ENCODE results near the gene EXOC6B.

EXOC6B gene

DNA sequence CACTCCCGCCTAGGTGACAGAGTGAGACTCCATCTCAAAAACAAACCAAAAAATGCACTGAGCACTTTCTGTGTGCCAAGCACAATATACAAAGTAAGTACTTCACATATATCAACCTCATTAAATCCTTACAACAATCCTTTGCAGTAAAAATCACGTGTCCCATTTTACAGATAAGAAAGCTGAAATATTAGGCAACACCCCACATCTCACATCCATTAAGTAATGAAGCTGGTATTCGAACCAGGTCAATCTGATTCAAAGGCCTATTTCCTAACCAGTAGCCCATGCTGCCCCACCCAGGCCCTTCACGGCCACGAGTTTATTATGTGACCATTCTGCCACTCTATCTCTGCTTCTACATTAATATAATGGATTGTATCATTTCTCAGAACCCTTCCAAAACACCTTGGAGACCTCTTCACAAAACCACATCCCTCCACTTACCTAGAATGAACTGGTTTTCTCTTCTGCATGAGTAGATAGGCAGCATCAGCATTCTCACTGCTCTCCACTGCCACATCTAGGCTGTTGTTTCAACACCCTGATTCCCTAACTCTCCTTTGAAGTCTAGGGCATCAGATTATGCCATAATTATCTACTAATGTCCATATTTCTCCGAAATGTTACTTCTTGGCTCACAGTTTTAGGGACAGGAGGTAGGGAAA is 3.1 kb upstream of the EXOC6B start:
- DNase-seq (ENCODE audit: low read depth): no peak

DNA sequence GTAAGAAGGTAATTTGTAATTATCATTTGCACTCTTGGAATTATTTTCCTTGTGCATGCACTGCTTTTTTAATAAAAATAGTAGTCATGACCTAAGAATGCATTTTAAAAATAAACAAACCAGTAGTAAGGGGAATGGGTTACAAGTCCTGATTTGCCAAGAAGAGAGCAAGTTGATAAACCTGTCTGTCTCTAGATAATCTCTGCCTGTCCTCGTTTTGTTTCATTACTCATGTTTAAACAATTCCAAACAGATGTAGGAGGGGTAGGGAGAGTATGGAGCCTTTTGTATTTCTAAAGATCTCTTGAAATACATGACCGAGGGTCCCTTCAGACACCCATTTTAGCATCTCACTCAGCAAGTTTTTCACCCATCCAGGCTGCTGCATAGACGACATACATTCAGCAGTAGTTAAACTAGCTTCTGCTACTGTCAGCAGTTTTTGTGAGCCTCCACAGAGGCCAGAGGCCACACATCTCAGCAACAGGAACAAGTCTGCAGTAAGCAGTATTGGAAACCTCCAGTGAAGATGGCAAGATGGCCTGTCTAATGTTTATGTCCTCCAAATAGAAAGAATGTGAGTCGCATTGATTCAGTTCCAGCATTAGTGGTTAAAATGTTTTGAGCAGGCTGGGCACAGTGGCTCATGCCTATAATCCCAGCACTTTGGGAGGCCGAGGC is 2.3 kb upstream of the EXOC6B start:
- DNase-seq (ENCODE audit: low read depth): no peak

DNA sequence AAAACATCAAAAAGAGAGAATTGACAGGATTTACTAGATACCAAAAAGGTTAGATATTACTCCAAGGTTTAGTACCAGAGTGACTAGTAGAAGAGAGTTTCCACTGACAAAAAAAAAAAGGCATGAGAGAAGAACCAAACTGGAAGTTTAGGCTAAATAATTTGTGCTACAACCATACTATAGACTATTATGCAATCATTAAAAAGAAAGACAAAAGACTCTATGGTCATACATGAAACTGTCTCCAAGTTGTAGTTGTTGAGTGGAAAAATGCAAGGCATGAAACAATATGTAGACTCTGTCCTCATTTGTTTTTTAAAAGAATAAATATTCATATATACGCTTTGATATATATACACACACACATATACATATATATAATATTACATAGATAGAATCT is 1.7 kb upstream of the EXOC6B start:
- DNase-seq (ENCODE audit: low read depth): no peak

DNA sequence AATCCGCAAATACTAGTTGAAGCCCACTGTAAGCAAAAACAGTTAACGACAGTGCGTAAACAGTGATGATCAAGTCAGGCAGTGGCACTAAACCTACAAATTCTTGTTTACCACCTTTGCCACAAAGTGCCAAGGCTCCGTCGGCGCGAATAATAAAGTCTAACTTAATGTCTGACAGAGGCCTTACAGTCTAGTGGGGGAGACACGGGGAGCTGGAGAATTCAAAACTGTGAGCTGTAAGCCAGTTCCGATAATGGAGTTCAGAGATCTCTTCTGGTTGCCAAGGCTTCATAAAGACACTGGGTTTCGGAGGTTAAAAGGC is 284 bp upstream of the EXOC6B start:
- no peak for DNase-seq (ENCODE audit: low read depth)

DNA sequence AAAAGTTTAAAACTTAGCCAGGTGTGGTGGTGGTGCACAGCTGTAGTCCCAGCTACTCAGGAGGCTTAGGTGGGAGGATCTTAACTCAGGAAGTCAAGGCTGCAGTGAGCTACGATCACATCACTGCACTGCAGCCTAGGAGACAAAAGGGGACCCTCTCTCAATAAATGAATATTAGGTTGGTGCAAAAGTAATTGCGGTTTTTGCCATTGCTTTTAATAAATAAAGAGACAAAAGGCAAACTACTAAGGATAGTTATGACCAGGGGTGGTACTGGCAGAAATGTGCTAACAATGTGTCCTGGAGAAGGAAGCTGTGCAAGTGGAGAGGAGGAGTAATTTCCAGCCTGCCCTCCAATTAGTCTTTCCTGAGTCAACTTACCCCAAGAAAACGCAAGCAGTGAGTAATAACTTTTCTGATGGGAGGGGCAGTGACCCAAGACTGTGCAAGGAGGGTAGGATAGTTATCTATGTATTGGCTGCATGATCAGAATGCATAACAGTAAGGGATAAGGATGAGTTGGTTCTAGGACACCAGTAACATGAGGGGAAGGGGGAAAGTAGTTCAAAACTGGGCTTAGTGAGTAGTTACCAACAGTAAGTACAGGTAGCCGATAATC is 1.5 kb downstream of the EXOC6B start:
- no peak for DNase-seq (ENCODE audit: low read depth)

DNA sequence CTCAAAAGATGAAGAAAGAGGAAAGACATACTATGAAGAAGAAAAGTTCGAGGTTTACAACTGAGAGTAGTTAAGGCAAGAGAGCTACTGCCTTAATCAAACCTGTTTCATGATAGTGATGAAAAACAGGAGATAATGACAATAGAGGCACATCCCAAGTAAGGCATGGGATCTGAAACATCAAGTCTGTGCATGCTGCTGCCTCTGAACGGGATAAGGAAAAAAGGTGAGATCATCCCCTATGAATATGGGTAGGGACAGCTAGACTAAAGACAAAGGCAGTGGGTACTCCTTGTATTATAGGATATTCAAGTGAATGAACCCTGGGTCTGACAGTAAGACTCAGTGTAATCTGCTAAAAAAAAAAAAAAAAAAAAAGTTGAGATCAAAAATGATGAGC is 3.0 kb downstream of the EXOC6B start:
- no peak for DNase-seq (ENCODE audit: low read depth)

DNA sequence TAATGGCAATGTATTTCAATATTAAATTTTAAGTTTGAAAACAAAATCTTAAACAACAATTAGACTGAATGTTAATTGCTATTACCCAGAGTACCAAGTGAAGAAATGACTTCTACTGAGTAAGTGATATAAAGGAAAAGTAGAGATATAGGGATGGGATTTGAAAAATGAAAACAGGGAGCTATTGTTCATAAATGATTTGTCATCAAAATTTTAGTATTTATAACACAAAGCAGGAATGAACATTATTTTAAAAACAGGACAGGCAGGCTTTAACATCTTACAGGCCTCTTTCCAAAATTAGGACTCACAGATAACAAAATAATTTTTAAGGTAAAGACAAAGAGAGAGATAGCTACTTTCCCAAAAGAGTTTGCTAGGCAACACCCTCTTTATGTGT is 3.9 kb downstream of the EXOC6B start:
- DNase-seq (ENCODE audit: low read depth): no peak

DNA sequence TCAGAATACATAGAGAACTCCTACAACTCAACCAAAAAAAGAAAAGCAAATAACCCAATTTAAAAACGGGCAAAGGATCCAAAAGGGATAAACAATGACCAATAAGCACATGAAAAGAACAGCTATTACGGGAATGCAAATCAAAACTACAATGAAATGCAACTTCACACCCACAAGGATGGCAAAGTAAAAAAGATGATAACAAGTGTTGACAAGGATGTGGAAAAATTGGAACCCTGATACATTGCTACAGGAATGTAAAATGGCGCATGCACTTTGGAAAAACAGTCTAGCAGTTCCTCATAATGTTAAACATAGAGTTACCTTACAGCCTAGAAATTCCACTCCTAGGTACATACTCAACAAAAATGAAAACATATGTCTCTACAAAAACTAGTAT is 4.7 kb downstream of the EXOC6B start:
- DNase-seq (ENCODE audit: low read depth): no peak

DNA sequence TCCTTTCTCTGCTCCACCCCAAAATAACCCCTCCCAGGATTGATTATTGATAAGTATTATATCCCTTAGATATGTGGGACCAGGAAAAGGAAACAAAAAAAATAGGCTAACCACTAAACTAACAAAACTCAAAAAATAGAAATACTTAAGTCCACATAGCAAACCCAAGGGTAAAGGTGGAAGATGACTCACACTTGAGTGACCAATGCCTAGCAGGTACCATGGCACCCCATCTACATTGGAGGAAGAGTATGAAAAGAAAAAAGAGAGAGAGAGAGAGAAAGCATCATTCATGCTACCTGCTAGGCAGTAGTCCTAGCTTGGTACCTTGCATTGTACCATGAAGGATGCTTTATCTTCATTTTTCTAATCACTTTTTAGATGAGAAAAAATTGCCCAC is 6.3 kb downstream of the EXOC6B start:
- DNase-seq (ENCODE audit: low read depth): no peak

DNA sequence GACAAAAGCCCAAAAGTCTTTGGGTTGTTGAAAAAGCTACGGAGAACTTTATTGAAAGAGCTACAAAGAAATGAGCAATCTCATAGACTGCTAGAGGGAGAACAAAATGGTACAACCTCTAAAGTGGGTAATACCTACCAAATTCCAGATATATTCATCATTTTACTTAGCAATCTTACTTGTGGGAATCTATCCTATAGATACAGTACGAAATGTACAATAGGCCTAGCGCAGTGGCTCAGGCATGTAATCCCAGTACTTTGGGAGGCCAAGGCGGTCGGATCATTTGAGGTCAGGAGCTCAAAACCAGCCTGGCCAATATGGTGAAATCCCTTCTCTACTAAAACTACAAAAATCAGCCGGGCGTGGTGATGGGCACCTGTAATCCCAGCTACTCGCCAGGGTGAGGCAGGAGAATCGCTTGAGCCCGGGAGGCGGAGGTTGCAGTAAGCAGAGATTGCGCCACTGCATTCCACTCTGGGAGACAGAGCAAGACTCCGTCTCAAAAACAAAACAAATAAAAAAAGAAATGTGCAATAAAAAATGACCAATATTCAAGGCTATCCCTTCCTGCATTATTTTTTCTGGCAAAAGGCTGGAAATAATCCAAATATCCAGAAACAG is 10.1 kb downstream of the EXOC6B start:
- no peak for DNase-seq (ENCODE audit: low read depth)

DNA sequence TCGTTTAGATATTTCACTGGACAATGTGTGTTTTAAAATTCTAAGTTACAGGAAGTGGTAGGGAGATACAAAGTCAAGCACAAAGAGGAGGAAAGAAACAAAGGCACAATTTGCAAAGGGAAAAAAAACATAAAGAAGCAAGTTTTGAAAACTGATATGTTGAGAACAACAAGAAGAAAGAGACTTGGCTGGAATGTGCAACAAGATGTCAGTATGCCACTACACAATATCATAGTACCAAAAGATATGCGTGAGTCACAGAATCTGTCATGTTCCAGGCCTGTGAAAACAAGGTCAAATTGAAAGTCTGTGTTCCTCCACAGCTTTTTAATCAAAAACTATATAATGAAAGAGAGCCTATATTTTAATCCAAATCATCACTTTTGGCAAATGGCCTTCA is 12.0 kb downstream of the EXOC6B start:
- no peak for DNase-seq (ENCODE audit: low read depth)

DNA sequence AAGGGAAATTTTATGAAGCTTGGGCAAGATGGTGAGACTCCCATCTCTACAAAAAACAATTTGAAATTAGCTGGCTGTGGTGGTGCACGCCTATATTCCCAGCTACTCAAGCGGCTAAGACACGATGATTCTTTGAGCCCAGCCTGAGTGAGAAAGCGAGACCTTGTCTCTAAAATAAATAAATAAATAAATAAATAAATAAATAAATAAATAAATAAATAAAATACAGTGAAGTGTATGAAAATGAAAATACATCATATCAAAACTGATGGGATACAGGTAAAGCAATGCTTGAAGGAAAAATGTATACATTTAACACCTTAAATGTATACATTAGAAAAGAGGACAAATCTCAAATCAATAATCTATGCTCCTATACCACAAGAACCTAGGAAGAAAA is 15.7 kb downstream of the EXOC6B start:
- no peak for DNase-seq (ENCODE audit: low read depth)

DNA sequence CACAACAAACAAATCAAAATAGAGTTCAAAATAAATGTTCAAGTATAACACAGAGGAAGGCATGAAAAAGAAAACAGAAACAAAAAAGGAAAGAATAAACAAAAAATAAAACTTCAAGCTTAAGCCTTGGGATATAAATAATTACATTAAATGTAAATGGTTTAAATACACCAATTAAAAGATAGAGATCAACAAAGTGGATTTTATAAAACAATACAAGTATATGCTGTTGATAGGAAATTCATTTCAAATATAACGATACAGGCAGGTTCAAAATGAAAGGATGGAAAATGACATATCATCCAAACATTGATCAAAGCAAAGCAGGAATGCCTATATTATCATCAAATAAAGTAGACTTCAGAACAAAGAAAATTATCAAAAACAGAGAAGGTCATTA is 16.7 kb downstream of the EXOC6B start:
- no peak for DNase-seq (ENCODE audit: low read depth)

DNA sequence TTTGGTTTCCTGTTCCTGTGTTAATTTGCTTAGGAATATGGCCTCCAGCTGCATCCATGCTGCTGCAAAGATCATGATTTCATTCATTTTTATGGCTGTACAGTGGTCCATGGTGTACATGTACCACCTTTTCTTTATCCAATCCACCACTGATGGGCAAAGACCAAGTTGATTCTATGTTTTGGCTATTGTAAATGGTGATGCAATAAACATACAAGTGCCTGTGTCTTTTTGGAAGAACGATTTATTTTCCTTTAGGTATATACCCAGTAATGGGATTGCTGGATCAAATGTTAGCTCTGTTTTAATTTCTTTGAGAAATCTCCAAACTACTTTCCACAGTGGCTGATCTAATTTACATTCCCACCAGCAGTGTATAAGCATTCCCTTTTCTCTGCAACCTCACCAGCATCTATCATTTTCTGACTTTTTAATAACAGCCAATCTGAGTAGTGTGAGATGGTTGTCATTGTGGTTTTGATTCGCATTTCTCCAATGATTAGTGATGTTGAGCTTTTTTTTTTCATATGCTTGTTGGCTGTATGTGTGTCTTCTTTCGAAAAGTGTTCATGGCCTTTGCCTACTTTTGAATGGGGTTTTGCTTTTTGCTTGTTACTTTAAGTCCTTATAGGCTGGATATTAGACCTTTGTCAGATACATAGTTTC is 19.4 kb downstream of the EXOC6B start:
- DNase-seq (ENCODE audit: low read depth): no peak

DNA sequence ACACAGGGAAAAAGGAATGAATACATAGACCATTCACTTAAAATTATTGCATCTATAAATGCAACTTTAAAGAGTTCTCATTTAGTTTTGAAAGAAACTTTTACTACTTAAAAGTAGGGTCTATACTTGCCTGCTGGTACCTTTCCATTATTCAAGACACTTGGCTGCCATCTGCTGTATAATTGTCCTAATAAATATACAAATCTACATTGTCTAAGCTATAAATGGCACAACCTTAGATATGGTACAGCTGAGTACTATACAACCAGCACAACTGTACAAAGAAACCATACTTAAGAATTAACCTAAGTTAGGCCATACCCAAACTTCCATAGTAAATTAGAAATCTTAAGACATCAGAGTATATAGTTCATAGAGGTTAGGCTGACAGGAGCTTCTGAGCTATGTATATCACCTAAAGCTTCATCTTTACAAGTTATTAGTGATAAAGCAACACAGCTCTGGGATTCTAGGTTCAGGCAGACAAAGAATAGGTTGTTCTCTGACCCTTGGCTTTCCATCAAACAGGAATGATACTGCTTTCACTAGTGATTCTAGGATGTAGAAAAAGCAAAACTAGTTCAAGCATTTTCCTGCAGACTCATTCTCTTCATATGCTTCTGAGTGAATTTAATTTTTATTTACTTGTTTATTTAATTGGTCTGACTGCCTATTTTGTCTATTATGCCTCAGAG is 22.1 kb downstream of the EXOC6B start:
- no peak for DNase-seq (ENCODE audit: low read depth)

DNA sequence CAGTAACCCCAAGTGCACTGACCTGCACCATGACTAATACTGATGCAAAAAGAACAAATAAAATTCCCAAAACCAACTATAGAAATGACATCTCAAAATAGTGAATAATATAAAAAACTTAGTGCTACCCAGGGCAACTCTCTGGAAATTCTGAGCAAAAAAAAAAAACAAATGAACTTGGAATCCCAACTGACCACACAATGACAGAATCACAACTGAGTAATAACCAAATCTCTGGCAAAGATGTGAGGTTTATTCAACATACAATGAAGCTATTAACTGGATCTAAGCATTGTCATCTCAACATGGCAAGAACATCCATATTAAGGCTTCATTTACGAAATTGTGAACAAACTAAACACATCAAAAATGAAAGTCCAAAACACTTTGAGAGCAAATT is 22.7 kb downstream of the EXOC6B start:
- no peak for DNase-seq (ENCODE audit: low read depth)

DNA sequence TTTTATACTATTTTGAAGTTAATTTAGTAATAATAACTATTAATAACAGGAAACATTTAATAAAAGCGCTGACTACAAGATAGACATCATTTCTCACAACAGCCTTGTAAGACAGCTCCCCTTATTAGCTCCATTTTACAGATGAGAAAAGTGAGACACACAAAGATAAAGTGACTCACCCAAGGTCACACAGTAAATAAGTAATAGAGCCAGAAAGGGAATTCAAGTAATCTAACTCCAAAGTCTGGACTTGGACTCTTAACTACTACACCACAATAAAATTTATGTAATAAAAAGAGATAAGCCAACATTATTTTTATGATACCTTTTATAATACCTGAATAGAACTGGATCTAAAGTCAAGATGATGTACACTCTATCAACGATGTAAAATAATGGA is 25.3 kb downstream of the EXOC6B start:
- DNase-seq (ENCODE audit: low read depth): no peak

DNA sequence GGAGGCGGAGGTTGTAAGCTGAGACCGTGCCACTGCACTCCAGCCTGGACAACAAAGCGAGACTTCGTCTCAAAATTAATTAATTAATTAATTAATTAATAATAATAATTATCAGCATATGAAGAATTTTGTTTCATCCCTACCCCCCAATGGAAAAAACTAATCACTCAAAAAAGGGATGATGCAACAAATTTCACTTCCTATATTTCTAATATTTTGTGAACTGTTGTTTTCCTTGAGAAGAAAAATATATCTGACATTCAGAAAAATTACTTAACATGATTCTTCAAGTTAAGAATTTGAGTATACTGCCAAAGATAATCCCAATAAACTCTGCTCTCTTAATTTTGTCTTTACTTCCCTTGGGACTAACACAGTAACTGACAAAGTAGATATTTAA is 28.1 kb downstream of the EXOC6B start:
- DNase-seq (ENCODE audit: low read depth): no peak

DNA sequence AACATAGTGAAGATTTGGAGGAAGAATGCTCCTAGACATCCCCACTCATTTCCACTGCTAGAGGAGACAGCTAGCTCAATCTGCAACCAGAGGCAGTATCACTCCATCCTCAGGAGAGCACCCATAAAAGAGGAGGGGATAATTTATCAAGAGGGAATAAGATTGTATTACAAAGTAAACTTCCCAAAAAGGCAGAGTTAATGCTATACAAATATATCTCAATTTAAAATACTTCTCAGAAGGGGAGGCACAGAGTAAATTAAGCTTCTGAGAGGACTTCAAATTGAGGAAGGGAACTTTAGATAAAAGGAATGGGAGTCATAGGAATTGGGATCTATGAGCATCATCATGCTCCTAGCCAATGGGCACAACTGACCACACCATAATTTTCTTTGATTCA is 29.1 kb downstream of the EXOC6B start:
- no peak for DNase-seq (ENCODE audit: low read depth)

DNA sequence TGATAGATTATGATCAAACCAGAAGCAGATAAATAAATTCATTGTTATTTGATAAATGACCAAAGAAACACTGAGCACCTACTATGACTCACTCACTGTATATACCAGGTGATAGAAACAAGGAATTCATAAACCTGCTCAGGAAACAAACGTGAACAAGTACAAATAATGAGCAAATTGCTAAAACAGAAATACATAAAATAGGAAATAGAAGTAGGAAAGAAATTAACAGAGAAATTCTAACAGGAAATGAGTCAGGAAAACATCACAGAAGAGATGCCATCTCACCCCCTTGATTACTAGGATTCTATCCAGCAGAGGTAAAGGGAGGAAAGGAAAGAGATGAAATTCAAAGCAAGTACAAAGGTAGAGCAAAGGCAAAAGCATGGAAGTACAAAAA is 31.3 kb downstream of the EXOC6B start:
- DNase-seq (ENCODE audit: low read depth): no peak

DNA sequence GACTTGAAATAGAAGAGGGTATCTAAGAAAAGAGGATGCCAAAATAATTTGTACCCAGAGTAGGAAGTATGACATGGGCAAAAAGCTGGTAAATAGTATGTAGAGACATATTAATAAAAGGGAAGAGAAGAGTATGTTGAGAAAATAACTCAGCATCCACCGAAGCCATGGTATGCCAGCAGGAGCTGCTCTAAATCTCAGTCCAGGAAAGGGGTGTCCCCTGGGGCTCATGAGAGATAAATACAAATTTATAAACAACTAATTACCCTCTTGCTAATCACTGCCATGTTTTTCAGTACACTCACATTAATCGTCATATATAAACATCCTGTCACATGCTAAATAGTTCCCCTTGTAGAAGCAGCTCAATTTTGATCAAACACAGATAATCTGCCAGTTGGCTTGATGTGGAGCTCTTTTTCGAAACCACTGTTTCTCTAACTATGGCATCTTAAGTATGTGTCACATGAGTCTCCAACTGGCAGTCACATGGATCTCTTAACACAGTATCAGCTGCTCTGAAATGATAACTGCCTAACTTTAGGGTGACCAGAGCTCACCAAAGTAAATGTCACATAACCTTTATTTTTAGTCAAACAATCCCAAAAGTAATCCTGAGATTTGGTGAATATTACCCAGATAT is 31.9 kb downstream of the EXOC6B start:
- DNase-seq (ENCODE audit: low read depth): no peak

DNA sequence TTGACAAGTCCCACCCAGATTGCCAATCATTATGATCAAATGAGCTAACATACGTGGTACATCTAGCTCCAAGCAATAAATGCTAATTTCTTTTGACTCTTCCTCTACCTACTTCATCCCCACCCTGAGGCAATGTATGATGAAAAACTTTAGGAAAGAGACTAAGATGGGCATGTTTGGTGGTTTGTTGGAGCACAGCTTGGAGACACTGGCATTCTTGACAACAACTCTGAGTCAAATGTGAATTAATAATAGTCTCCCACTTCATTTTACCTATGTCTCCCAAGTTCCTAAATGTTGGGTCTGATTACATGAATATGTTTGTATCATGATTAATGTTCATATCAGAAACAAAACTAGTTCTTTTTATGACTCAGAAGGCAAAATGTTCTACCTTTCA is 36.6 kb downstream of the EXOC6B start:
- DNase-seq (ENCODE audit: low read depth): no peak
